Amniotic stem cell (primary cell): ENCODE results near the gene APOOL.
A peak's percentile ranks its signal among the peaks of the same experiment; 100 is the strongest.

Experiments
- DNase-seq: peaks from one replicate; lab custom pipeline; 2025; lab: John Stamatoyannopoulos, UW

APOOL gene

GRCh38 chrX:85084770-85085393 is 81.2 kb downstream of the APOOL start:
- DNase-seq, result peak; percentile 1

GRCh38 chrX:85089321-85089840 is 85.7 kb downstream of the APOOL start:
- no peak for DNase-seq

GRCh38 chrX:85107407-85107806 is 103.7 kb downstream of the APOOL start:
- no peak for DNase-seq

DNA sequence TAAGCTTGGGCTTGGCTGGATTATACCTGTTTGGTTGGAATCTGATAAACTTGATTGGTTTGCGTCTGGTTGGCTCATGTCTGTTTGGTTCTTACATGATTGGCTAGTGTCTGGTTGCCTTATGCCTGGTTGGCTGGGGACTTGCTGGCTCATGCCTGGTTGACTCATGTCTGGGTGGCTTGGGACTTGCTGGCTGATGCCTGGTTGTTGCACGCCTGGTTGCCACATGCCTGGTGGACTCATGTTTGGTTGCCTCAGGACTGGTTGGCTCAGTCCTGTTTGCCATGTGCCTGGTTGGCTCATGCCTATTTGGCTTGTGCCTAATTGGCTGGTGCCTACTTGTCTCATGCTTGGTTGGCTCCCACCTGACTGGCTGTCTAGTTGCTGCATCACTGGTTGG is 104.5 kb downstream of the APOOL start:
- no peak for DNase-seq

GRCh38 chrX:85109235-85109634 is 105.6 kb downstream of the APOOL start:
- no peak for DNase-seq

DNA sequence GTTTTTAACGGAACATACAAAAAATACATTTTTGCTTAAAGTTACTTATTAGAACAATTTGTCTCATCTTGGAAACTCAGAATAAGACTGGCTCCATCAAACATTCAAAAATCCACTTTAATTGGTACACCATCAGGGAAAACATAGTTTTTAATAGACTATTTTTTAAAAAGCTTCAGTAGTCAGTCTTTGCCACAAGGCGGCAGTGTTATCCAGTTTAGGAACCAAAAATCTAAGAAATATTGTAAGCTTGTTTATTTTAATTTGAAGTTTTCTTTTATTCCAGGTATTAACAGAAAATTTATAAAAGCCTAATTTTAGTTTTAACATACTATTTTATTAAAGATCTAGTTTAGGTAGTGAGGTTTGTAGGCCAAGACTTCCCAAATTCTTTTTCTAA is 107.7 kb downstream of the APOOL start:
- no peak for DNase-seq

DNA sequence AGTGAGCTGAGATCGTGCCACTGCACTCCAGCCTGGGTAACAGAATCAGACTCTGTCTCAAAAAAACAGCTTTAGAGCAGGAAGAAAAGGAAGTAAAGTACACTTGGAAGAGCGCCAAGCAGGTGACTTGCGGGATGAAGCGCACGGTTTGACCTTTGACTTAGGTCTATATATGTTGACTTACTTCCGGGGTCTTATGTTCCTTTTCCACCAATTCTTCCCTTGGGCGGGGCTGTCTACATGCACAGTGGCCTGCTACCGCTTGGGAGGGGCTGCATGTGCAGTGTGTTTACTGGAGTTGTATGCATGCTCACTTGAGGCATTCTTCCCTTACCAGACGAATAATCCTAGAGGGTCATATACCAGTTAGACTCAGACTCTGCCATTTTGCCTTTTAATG is 108.6 kb downstream of the APOOL start:
- DNase-seq, result no peak

DNA sequence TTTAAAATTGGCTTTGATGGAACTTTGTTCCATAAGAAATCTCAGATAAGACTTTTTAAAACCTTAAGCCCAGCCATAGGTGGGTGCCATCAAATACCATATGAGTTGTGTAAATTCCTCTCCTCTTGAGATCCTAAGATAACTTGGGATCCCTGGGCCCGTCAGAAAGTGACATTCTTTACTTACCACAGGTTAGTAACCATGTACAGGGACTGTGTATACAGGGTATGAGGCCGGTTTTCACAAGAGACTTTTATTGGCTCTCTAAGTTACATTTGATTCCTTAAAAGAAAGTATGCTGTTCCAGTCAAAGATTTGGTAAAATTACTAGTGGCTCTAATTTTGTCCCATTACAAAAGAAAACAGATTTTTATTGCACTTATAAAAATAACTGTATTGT is 110.1 kb downstream of the APOOL start:
- no peak for DNase-seq

DNA sequence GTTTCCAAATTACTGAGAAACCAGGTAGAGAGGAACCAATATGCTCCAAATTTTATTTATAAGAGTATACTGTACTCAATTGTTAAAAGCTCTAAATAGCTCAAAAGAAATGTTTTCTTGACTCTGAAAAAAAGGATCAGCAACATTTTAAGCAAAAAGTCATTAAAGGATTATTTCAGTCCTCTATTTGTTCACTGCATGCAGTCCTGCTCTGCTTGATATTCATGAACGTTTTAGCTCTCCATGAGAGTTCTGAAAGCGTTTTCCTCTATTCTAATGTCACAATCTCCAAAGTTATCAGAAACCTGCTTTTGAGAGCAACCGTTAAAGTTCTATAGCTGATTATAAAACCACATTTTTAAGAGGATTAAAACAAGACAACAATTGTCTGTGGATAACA is 110.5 kb downstream of the APOOL start:
- no peak for DNase-seq

DNA sequence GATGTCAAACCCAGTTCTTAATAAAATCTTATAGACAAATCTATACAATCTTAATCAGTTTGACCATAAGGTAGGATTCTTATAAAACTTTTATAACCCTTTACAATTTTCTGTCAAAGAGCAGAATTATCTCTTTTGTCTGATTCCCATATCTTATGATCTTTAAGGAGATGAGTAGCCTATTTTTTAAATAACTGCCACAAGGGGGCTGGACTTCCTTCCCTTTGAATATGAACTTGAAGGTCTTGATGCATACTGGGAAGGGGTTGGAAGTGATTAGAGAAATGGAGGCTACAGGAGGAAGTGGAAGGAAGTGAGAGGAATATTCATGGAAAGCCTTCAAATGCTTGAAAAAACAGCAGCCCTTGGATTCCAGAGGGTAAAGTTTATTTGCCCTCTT is 111.1 kb downstream of the APOOL start:
- DNase-seq, result no peak

DNA sequence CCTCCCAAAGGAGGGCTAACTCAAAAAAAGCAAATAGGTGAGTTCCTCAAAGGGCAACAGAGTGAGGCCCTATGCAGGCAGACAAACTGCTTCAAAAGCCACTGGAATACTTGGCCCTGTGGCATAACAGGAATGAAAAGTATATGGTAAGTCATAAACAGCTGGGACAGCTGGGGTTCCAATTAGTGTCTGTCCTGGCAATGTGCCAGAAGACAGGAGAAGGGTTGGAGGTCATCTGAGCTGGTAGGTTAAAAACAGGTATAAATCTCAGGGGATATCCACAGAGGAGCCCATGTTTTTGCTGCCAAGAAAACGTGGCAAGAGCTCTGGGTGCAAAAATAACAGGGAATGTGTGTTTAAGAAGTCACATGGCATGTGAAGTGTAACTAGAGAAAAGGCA is 111.6 kb downstream of the APOOL start:
- DNase-seq, result no peak

GRCh38 chrX:85136409-85136808 is 132.7 kb downstream of the APOOL start:
- DNase-seq, result no peak

- DNase-seq, result no peak
Observed at GRCh38 chrX:85139422-85139821, 135.7 kb downstream of the APOOL start.

- DNase-seq, result no peak
Observed at GRCh38 chrX:85140964-85141363, 137.3 kb downstream of the APOOL start.
